GM13977 (cell line): ENCODE data around the gene WBP1.

Experiments used
- DNase-seq: peaks from one replicate; pipeline ENCODE4 v3.0.0; 2012; ENCODE audit warnings: low spot score
- CTCF ChIP-seq: IDR thresholded peaks from 2 replicates; pipeline ENCODE4 v1.5.1; 2012; ENCODE audit warnings: mild to moderate bottlenecking, control low read depth; ENCODE audit not compliant: insufficient read depth; ENCODE audit errors: extremely low read depth, missing control alignments
- in situ Hi-C: fragments of 300-500 bp; cut with MboI; formaldehyde crosslinking; loops from one replicate; pipeline ENCODE4 v1.12.0; 2022; ENCODE audit warnings: low sequenced_read_pairs, low pct_unique_long_range_greater_than_20kb, mixed read lengths, inconsistent platforms; ENCODE audit not compliant: unreplicated experiment

The WBP1 gene

GRCh38 chr2:74423231-74424095, 34.8 kb upstream of the WBP1 start:
- DNase-seq = no peak
- no peak for TF ChIP-seq CTCF
- in situ Hi-C loops = no loop called here

GRCh38 chr2:74424139-74424992, 33.9 kb upstream of the WBP1 start:
- DNase-seq = no peak
- in situ Hi-C loops = no loop called here
- TF ChIP-seq CTCF = no peak

- in situ Hi-C loops = no loop called here
- TF ChIP-seq CTCF = no peak
- no peak for DNase-seq
Measured at GRCh38 chr2:74424995-74425406, 33.2 kb upstream of the WBP1 start.

GRCh38 chr2:74425523-74425922, 32.7 kb upstream of the WBP1 start:
- no peak for DNase-seq
- no peak for TF ChIP-seq CTCF
- in situ Hi-C loops = no loop called here

- TF ChIP-seq CTCF = no peak
- DNase-seq = no peak
- in situ Hi-C loops = no loop called here
Measured at GRCh38 chr2:74426181-74426758, 32.0 kb upstream of the WBP1 start.

GRCh38 chr2:74427551-74427950, 30.7 kb upstream of the WBP1 start:
- no peak for DNase-seq
- in situ Hi-C loops = no loop called here
- TF ChIP-seq CTCF = no peak
